GM23338 (cell line): ENCODE results near the gene MYLK3. TPM values are rescaled to one million over a fixed set of nuclear protein-coding genes. Genes with fewer than 3 reads are reported as not detected.

ENCODE experiments used
- ATAC-seq: fragments of 200-7000 bp; cut with Tn5 transposase; 3 replicates; pipeline ENCODE4 v1.9.1; 2020
- DNase-seq: peaks from one replicate; pipeline ENCODE4 v3.0.0-alpha.2; 2015; ENCODE audit warnings: low spot score
- H2AFZ ChIP-seq: fragments of 200-600 bp; sonication (generic); 2 replicates; pipeline ENCODE4 v1.8.0; 2016; ENCODE audit warnings: antibody characterized with exemption, mild to moderate bottlenecking, moderate library complexity
- H3F3A ChIP-seq: fragments of 200-600 bp; sonication (generic); replicated peaks from 2 replicates; pipeline ENCODE4 v1.8.0; 2017; ENCODE audit warnings: antibody characterized with exemption, mixed run types, low read depth
- H3K27ac ChIP-seq: fragments of 200-600 bp; sonication (generic); 2 replicates; pipeline ENCODE4 v1.6.1; 2016; ENCODE audit warnings: low read depth
- H3K27me3 ChIP-seq: fragments of 200-600 bp; sonication (generic); 2 replicates; pipeline ENCODE4 v1.8.0; 2016; ENCODE audit warnings: mild to moderate bottlenecking, mixed run types, moderate library complexity; ENCODE audit not compliant: insufficient read depth
- H3K36me3 ChIP-seq: fragments of 200-600 bp; sonication (generic); 2 replicates; pipeline ENCODE4 v1.8.0; 2016; ENCODE audit warnings: mild to moderate bottlenecking; ENCODE audit not compliant: insufficient read depth
- H3K4me1 ChIP-seq: fragments of 200-600 bp; sonication (generic); 2 replicates; pipeline ENCODE4 v1.8.0; 2016; ENCODE audit warnings: mild to moderate bottlenecking, moderate library complexity; ENCODE audit not compliant: insufficient read depth
- H3K4me2 ChIP-seq: fragments of 200-600 bp; sonication (generic); 2 replicates; pipeline ENCODE4 v1.7.1; 2017; ENCODE audit warnings: mixed run types
- H3K4me3 ChIP-seq: fragments of 200-600 bp; sonication (generic); 2 replicates; pipeline ENCODE4 v1.6.1; 2016; ENCODE audit warnings: mixed run types
- H3K79me2 ChIP-seq: fragments of 200-600 bp; sonication (generic); replicated peaks from 2 replicates; pipeline ENCODE4 v1.8.0; 2017; ENCODE audit warnings: mild to moderate bottlenecking; ENCODE audit not compliant: insufficient read depth
- H3K9me2 ChIP-seq: fragments of 200-600 bp; sonication (generic); 2 replicates; pipeline ENCODE4 v1.8.0; 2017; ENCODE audit not compliant: insufficient read depth
- H4K20me1 ChIP-seq: fragments of 200-600 bp; sonication (generic); replicated peaks from 2 replicates; pipeline ENCODE4 v1.8.0; 2017; ENCODE audit warnings: mild to moderate bottlenecking; ENCODE audit not compliant: insufficient read depth
- H3K27ac Mint-ChIP-seq: 2 replicates; pipeline ENCODE4 v1.8.0; 2020; ENCODE audit warnings: inconsistent platforms, mild to moderate bottlenecking, moderate library complexity, mixed read lengths
- H3K27me3 Mint-ChIP-seq: 3 replicates; pipeline ENCODE4 v1.8.0; 2022; ENCODE audit warnings: low read depth, mild to moderate bottlenecking, moderate library complexity, mixed read lengths, inconsistent platforms; ENCODE audit not compliant: insufficient read depth, poor library complexity
- H3K36me3 Mint-ChIP-seq: 3 replicates; pipeline ENCODE4 v1.8.0; 2021; ENCODE audit warnings: low read depth, mild to moderate bottlenecking, inconsistent platforms, moderate library complexity, mixed read lengths
- H3K4me1 Mint-ChIP-seq: 3 replicates; pipeline ENCODE4 v1.8.0; 2020; ENCODE audit warnings: mild to moderate bottlenecking, inconsistent platforms, mixed read lengths
- H3K4me3 Mint-ChIP-seq: 3 replicates; pipeline ENCODE4 v1.8.0; 2021; ENCODE audit warnings: moderate library complexity, mild to moderate bottlenecking, inconsistent platforms, mixed read lengths
- H3K9me3 Mint-ChIP-seq: 3 replicates; pipeline ENCODE4 v1.8.0; 2020; ENCODE audit warnings: moderate library complexity, mild to moderate bottlenecking, inconsistent platforms, mixed read lengths
- CREB1 ChIP-seq: fragments of 250-450 bp; sonication (Bioruptor Pico); IDR thresholded peaks from 2 replicates; pipeline ENCODE4 v1.5.0; 2020; ENCODE audit warnings: low read depth, mild to moderate bottlenecking, moderate library complexity
- EZH2 ChIP-seq: fragments of 200-600 bp; sonication (generic); IDR thresholded peaks from one replicate; pipeline ENCODE4 v1.8.0; 2017; ENCODE audit warnings: antibody characterized with exemption, mild to moderate bottlenecking, low read depth; ENCODE audit not compliant: unreplicated experiment
- EZH2phosphoT487 ChIP-seq: fragments of 200-600 bp; sonication (generic); IDR thresholded peaks from one replicate; pipeline ENCODE4 v1.8.1; 2018; ENCODE audit warnings: antibody characterized with exemption; ENCODE audit not compliant: unreplicated experiment
- JUNB ChIP-seq: IDR thresholded peaks from one replicate; pipeline ENCODE4 v1.6.1; 2016; ENCODE audit warnings: antibody characterized with exemption; ENCODE audit not compliant: unreplicated experiment
- NANOG ChIP-seq: IDR thresholded peaks from 2 replicates; pipeline ENCODE4 v1.6.1; 2016; ENCODE audit warnings: antibody characterized with exemption, borderline replicate concordance
- POLR2AphosphoS5 ChIP-seq: IDR thresholded peaks from 2 replicates; pipeline ENCODE4 v1.6.1; 2016; ENCODE audit warnings: antibody characterized with exemption, low read depth
- STAT1 ChIP-seq: IDR thresholded peaks from one replicate; pipeline ENCODE4 v1.6.1; 2016; ENCODE audit warnings: antibody characterized with exemption; ENCODE audit not compliant: unreplicated experiment
- ZNF114 ChIP-seq: fragments of 250-450 bp; sonication (Bioruptor Pico); IDR thresholded peaks from 2 replicates; pipeline ENCODE4 v1.5.0; 2020; ENCODE audit warnings: mild to moderate bottlenecking, moderate library complexity
- ZNF331 ChIP-seq: fragments of 250-450 bp; sonication (Bioruptor Pico); IDR thresholded peaks from 2 replicates; pipeline ENCODE4 v1.5.0; 2020; ENCODE audit warnings: low read depth, mild to moderate bottlenecking, moderate library complexity
- long read RNA-seq: library from polyadenylated mRNA; unstranded; transcript quantifications from one replicate; pipeline ENCODE4 v2.0.0, GENCODE V29; 2020; ENCODE audit not compliant: unreplicated experiment
- polyA plus RNA-seq: library from polyadenylated mRNA; unstranded; fragments of >200 nt; fragmentation: Nextera tagmentation; extraction: Ambion mirVana; gene quantifications from 2 replicates; pipeline ENCODE4 v1.2.1, GENCODE V29; 2016
- total RNA-seq: library from RNA; depleted of rRNA; stranded (reverse); fragments of >200 nt; shearing (Covaris generic); gene quantifications from 2 replicates; pipeline ENCODE4 v1.2.3, GENCODE V29; 2014; rRNA removed
- TF ChIP-seq, protein P1 (sequence below): IDR thresholded peaks from 2 replicates; pipeline ENCODE4 v1.6.1; 2016; ENCODE audit warnings: antibody characterized with exemption
- TF ChIP-seq, protein P2 (sequence below), 2 experiments: fragments of 200-600 bp in 1 of 2; sonication (generic) in 1 of 2; conservative IDR thresholded peaks; 2 replicates each; pipeline versions ENCODE4 v1.5.1 to v1.6.1; 2016 to 2017; ENCODE audit warnings: antibody characterized with exemption in 2 of 2, low read depth in 2 of 2, mild to moderate bottlenecking in 2 of 2, moderate library complexity in 1 of 2

Gene MYLK3
- total RNA-seq (0.35 and 0.63 TPM in 2 replicates), polyA plus RNA-seq (0.14 and 0.18 TPM in 2 replicates)
- long read RNA-seq, partial matches to known transcripts: 0 of 1 reads
- long read RNA-seq, other reads (novel, unspliced or antisense): 1 of 1 reads

DNA sequence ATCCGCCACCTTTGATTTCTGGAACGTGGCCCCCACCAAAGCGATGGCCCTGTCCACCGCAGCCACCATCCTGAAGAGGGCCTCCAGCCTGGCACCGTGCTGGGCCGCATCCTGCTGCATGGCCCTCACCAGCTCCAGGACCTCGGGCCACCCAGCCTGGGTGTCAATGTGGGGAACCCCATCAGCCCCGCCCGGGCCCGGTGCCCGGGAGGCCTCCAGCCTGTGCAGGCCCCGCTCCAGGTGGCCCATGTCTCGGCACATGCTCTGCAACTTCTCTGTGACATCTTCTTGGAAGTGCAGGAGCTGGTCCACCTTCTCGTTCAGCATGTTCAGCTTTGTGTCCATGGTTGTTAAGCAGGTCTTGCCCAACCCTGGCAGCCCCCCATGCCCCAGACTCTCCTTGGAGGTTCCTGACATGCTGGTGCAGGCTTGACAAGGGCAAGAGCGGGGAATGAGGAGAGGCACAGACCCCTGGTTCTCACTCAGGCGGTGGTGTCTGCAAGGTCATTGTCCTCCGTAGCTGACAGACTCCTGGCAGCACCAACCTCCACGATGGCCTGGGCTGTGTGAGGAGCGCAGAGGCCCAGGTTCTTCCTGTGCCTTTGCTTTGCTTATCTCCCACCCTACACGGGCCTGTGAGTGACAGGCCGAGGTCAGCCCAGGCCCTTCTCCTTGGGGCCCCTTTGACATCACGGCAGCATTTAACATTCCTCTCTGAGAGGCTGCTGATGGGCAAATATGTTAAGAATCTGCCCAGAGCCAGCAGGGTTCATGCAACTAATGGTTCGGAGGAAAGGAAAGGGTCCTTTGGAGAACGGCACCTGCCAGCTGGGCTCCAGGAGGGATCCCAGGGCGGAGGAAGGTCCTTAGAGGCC lies at the start of gene MYLK3:
Gene MYLK3 (minus strand): TSS at position 568 of the 875 bp plus-strand sequence. CDS start 151 bp downstream, at position 417.
- Mint-ChIP-seq H3K9me3 (no peaks in the 10 kb centered on the region; the same call in 2 of the 3 replicates), H3K4me3 (no peak within 1 kb of the TSS), H3K36me3 (no peaks in the 10 kb centered on the region; the same call in 2 of the 3 replicates), H3K27me3 (peaks cover 9% of the 10 kb centered on the region), H3K27ac (no peak within 1 kb of the TSS), H3K4me1 (peaks cover 29% of the 10 kb centered on the region)
- ATAC-seq (peak; percentile 78), DNase-seq (peak; percentile 78)
- H3F3A ChIP-seq: no peaks in the 10 kb centered on the region
- peaks cover 8% of the 10 kb centered on the region; the same call in 1 of the 2 replicates for H3K4me1 ChIP-seq
- 0 out of 2 replicates have a peak within 1 kb of the TSS, but pooled peaks have one; percentile 5 for H3K4me2 ChIP-seq
- no peaks in the 10 kb centered on the region for H3K36me3 ChIP-seq
- H3K27me3 ChIP-seq: no peaks in the 10 kb centered on the region
- 0 out of 2 replicates have a peak within 1 kb of the TSS, but pooled peaks have one; percentile 47 for H2AFZ ChIP-seq
- no peaks in the 10 kb centered on the region for H4K20me1 ChIP-seq
- H3K9me2 ChIP-seq: peaks cover 8% of the 10 kb centered on the region; the same call in 1 of the 2 replicates
- H3K27ac ChIP-seq: peak within 1 kb of the TSS; percentile 79; the same call in 1 of the 2 replicates
- no peaks in the 10 kb centered on the region for H3K79me2 ChIP-seq
- peak; percentile 55 for TF ChIP-seq CREB1 (CRISPR knock-in tag)
- TF ChIP-seq EZH2: no peak
- no peak for TF ChIP-seq JUNB
- no peak within 1 kb of the TSS for H3K4me3 ChIP-seq

DNA sequence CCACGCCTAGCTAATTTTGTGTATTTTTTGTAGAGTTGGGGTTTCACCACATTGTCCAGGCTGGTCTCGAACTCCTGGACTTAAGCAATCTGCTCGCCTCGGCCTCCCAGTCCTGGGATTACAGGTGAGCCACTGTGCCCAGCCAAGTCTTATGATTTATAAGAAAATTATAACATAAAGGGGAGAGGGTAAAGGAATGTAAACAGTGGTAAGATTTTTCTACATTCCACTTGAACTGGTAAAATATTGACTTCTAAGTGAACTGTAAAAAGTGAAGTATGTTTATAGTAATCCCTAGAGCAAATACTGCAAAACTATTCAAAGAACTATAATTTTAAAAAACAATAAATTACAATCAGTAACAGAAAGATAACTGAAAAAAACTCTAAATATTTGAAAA lies 49.4 kb upstream of the MYLK3 start:
- no peak for ATAC-seq
- no peaks in the 10 kb centered on the region for H3K27me3 Mint-ChIP-seq
- no peaks in the 10 kb centered on the region for H3K27me3 ChIP-seq

DNA sequence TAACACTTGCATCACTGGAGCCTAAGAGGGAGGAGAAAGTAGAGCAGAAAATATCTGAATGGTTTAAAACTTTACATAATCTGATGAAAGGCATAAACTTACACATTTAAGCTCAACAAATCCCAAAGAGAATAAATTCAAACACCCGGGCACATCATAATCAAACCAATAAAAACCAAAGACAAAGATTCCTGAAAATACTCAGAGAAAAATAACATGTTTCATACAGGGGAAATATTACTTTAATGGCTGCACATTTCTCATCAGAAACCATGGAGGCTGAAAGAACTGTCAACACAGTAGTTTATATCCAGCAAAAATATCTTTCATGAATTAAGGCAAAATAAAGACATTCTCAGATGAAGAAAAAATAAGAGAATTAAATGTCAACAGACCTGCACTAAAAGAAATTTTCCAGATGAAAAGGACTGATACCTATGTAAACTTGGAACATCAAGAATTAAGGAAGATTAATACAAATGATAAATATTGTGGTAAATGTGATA lies 48.7 kb upstream of the MYLK3 start:
- Histone ChIP-seq H4K20me1 (no peaks in the 10 kb centered on the region), H2AFZ (no peak overlapping the region), H3K4me1 (no peaks in the 10 kb centered on the region), H3K79me2 (no peaks in the 10 kb centered on the region), H3K4me3 (no peak overlapping the region), H3K9me2 (no peaks in the 10 kb centered on the region; the same call in 1 of the 2 replicates), H3F3A (no peaks in the 10 kb centered on the region), H3K27me3 (no peaks in the 10 kb centered on the region), H3K27ac (no peak overlapping the region), H3K36me3 (no peaks in the 10 kb centered on the region; the same call in 1 of the 2 replicates), H3K4me2 (no peak overlapping the region)
- Mint-ChIP-seq H3K4me3 (no peak overlapping the region), H3K9me3 (peaks cover 28% of the 10 kb centered on the region), H3K4me1 (peaks cover 3% of the 10 kb centered on the region; the same call in 2 of the 3 replicates), H3K36me3 (peaks cover 39% of the 10 kb centered on the region), H3K27ac (no peak overlapping the region), H3K27me3 (no peaks in the 10 kb centered on the region)
- ATAC-seq: no peak
- no peak for DNase-seq
- TF ChIP-seq ZNF331 (CRISPR knock-in tag) (no peak), ZNF114 (CRISPR knock-in tag) (no peak), EZH2 (no peak), CREB1 (CRISPR knock-in tag) (no peak), JUNB (no peak), POLR2AphosphoS5 (no peak), EZH2phosphoT487 (no peak), NANOG (no peak)
- TF ChIP-seq, protein P1, sequence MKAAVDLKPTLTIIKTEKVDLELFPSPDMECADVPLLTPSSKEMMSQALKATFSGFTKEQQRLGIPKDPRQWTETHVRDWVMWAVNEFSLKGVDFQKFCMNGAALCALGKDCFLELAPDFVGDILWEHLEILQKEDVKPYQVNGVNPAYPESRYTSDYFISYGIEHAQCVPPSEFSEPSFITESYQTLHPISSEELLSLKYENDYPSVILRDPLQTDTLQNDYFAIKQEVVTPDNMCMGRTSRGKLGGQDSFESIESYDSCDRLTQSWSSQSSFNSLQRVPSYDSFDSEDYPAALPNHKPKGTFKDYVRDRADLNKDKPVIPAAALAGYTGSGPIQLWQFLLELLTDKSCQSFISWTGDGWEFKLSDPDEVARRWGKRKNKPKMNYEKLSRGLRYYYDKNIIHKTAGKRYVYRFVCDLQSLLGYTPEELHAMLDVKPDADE: no peak
- TF ChIP-seq, protein P2, sequence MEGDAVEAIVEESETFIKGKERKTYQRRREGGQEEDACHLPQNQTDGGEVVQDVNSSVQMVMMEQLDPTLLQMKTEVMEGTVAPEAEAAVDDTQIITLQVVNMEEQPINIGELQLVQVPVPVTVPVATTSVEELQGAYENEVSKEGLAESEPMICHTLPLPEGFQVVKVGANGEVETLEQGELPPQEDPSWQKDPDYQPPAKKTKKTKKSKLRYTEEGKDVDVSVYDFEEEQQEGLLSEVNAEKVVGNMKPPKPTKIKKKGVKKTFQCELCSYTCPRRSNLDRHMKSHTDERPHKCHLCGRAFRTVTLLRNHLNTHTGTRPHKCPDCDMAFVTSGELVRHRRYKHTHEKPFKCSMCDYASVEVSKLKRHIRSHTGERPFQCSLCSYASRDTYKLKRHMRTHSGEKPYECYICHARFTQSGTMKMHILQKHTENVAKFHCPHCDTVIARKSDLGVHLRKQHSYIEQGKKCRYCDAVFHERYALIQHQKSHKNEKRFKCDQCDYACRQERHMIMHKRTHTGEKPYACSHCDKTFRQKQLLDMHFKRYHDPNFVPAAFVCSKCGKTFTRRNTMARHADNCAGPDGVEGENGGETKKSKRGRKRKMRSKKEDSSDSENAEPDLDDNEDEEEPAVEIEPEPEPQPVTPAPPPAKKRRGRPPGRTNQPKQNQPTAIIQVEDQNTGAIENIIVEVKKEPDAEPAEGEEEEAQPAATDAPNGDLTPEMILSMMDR (conservative IDR thresholded peaks at IDR 0.05; ENCODE audit: low read depth in 2 of 2): no peak

More for the DNA sequence above, 49.4 kb upstream of the MYLK3 start:
- no peak overlapping the region for H3K4me3 ChIP-seq
- DNase-seq: no peak
- peaks cover 28% of the 10 kb centered on the region for H3K9me3 Mint-ChIP-seq
- H3K36me3 ChIP-seq: no peaks in the 10 kb centered on the region; the same call in 1 of the 2 replicates
- H3K9me2 ChIP-seq: no peaks in the 10 kb centered on the region; the same call in 1 of the 2 replicates
- H3F3A ChIP-seq: no peaks in the 10 kb centered on the region
- TF ChIP-seq EZH2phosphoT487 (no peak), STAT1 (no peak), ZNF114 (CRISPR knock-in tag) (no peak)
- H3K4me1 ChIP-seq: no peaks in the 10 kb centered on the region
- H3K4me2 ChIP-seq: no peak overlapping the region
- H4K20me1 ChIP-seq: no peaks in the 10 kb centered on the region
- H3K79me2 ChIP-seq: no peaks in the 10 kb centered on the region
- H3K27ac ChIP-seq: no peak overlapping the region
- no peak overlapping the region for H2AFZ ChIP-seq
- peaks cover 3% of the 10 kb centered on the region; the same call in 2 of the 3 replicates for H3K4me1 Mint-ChIP-seq
- peaks cover 37% of the 10 kb centered on the region for H3K36me3 Mint-ChIP-seq
- no peak overlapping the region for H3K4me3 Mint-ChIP-seq
- H3K27ac Mint-ChIP-seq: no peak overlapping the region
